HL-60 (cell line): ENCODE results near the gene NRARP.

Experiments
- DNase-seq, 2 experiments: peaks; one replicate each; pipeline ENCODE4 v3.0.0-alpha.2; 2010 to 2020; ENCODE audit warnings: low read depth in 1 of 2, low spot score in 1 of 2
- H3K27ac ChIP-seq: fragments of 250-450 bp; sonication (Bioruptor Pico); replicated peaks from 2 replicates; pipeline ENCODE4 v1.5.1; 2020; ENCODE audit warnings: mild to moderate bottlenecking, moderate library complexity
- H3K27me3 ChIP-seq: fragments of 250-450 bp; sonication (Bioruptor Pico); 2 replicates; pipeline ENCODE4 v1.5.1; 2021; ENCODE audit warnings: mild to moderate bottlenecking, moderate library complexity; ENCODE audit not compliant: insufficient read depth, poor library complexity, severe bottlenecking
- H3K4me3 ChIP-seq: replicated peaks from 2 replicates; pipeline ENCODE4 v1.5.1; 2011; ENCODE audit warnings: mild to moderate bottlenecking, control low read depth, low read length; ENCODE audit not compliant: insufficient read depth
- CTCF ChIP-seq: IDR thresholded peaks from one replicate; pipeline ENCODE4 v1.5.1; 2011; ENCODE audit warnings: low read length, control low read depth, inconsistent platforms; ENCODE audit not compliant: insufficient read depth
- GABPA ChIP-seq: IDR thresholded peaks from 2 replicates; pipeline ENCODE4 v1.6.1; 2012; ENCODE audit warnings: low read depth
- POLR2AphosphoS5 ChIP-seq: IDR thresholded peaks from 2 replicates; pipeline ENCODE4 v1.6.1; 2012; ENCODE audit warnings: low read depth
- REST ChIP-seq: IDR thresholded peaks from 2 replicates; pipeline ENCODE4 v1.6.1; 2012; ENCODE audit warnings: low read depth; ENCODE audit not compliant: insufficient replicate concordance
- SPI1 ChIP-seq: IDR thresholded peaks from 2 replicates; pipeline ENCODE4 v1.6.1; 2012; ENCODE audit warnings: low read depth, mild to moderate bottlenecking, borderline replicate concordance

The NRARP gene

GRCh38 chr9:137300567-137301080 is 1.4 kb downstream of the NRARP start:
- peak overlapping the region; percentile 12 for H3K4me3 ChIP-seq
- no peak for TF ChIP-seq REST
- no peak for TF ChIP-seq GABPA
- no peak for TF ChIP-seq SPI1
- TF ChIP-seq POLR2AphosphoS5: no peak
- no peak for TF ChIP-seq CTCF
- DNase-seq: no peak
- peaks cover 25% of the 10 kb centered on the region for H3K27me3 ChIP-seq
- H3K27ac ChIP-seq: no peak overlapping the region

- Histone ChIP-seq H3K4me3 (no peak overlapping the region), H3K27me3 (peaks cover 18% of the 10 kb centered on the region), H3K27ac (no peak overlapping the region)
- TF ChIP-seq SPI1: no peak
- no peak for TF ChIP-seq REST
- TF ChIP-seq CTCF: no peak
- no peak for TF ChIP-seq GABPA
- no peak for TF ChIP-seq POLR2AphosphoS5
- no peak for DNase-seq
Measured at GRCh38 chr9:137299938-137300337, 2.1 kb downstream of the NRARP start.

GRCh38 chr9:137299203-137299565 is 2.9 kb downstream of the NRARP start:
- no peak overlapping the region for H3K27ac ChIP-seq
- peaks cover 15% of the 10 kb centered on the region for H3K27me3 ChIP-seq
- no peak for DNase-seq
- no peak overlapping the region for H3K4me3 ChIP-seq
- no peak for TF ChIP-seq POLR2AphosphoS5
- no peak for TF ChIP-seq SPI1
- no peak for TF ChIP-seq CTCF
- no peak for TF ChIP-seq GABPA
- no peak for TF ChIP-seq REST
